ENCODE measurements around the gene TXNRD3.

Gene TXNRD3

DNA sequence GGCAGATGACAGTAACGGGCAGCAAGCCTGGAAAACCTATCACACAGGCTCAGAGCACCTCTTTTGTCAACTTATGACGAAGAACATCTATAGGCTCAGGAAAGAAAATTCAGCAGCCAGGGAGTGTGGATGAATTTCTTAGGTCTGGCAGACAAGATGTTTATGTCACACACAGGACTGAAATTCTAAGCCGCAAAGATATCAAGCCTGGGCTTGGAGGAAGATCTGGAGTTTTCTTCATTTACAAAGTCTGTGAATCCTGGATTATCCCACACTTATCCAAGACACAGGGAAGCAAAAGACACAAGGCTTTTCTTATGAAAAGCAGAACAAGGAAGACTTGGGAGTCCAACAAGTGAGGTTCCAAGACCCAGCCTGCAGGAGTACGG is 25.7 kb upstream of the TXNRD3 start:
- Histone ChIP-seq H3K4me3 (ENCODE audit: low read length) (no peak overlapping the region), H3K9ac (ENCODE audit: low read length) (no peak overlapping the region), H3K36me3 (replicated peaks; ENCODE audit: insufficient read depth, low read length) (no peaks in the 10 kb centered on the region), H3K79me2 (ENCODE audit: low read length) (no peaks in the 10 kb centered on the region), H3F3A (ENCODE audit: insufficient read depth, low read length) (no peaks in the 10 kb centered on the region), H2AFZ (ENCODE audit: low read length) (no peak overlapping the region), H3K4me1 (ENCODE audit: low read length) (no peaks in the 10 kb centered on the region), H3K27me3 (replicated peaks; ENCODE audit: insufficient read depth, low read length) (no peaks in the 10 kb centered on the region), H4K20me1 (ENCODE audit: insufficient read depth, low read length) (no peaks in the 10 kb centered on the region), H3K9me2 (replicated peaks; ENCODE audit: insufficient read depth, low read length) (no peaks in the 10 kb centered on the region), H3K27ac (ENCODE audit: low read length) (no peak overlapping the region), H3K9me3 (replicated peaks; ENCODE audit: insufficient read depth, low read length) (no peaks in the 10 kb centered on the region), H3K4me2 (ENCODE audit: low read depth, low read length) (no peak overlapping the region)
- no peak for TF ChIP-seq EZH2 (optimal IDR thresholded peaks at IDR 0.05; ENCODE audit: low read depth, low read length)
- TF ChIP-seq, protein P1, sequence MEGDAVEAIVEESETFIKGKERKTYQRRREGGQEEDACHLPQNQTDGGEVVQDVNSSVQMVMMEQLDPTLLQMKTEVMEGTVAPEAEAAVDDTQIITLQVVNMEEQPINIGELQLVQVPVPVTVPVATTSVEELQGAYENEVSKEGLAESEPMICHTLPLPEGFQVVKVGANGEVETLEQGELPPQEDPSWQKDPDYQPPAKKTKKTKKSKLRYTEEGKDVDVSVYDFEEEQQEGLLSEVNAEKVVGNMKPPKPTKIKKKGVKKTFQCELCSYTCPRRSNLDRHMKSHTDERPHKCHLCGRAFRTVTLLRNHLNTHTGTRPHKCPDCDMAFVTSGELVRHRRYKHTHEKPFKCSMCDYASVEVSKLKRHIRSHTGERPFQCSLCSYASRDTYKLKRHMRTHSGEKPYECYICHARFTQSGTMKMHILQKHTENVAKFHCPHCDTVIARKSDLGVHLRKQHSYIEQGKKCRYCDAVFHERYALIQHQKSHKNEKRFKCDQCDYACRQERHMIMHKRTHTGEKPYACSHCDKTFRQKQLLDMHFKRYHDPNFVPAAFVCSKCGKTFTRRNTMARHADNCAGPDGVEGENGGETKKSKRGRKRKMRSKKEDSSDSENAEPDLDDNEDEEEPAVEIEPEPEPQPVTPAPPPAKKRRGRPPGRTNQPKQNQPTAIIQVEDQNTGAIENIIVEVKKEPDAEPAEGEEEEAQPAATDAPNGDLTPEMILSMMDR (IDR thresholded peaks at IDR 0.05; ENCODE audit: low read length): no peak
- TF ChIP-seq EZH2phosphoT487 (IDR thresholded peaks at IDR 0.05; ENCODE audit: low read length): no peak
- no peak for DNase-seq

DNA sequence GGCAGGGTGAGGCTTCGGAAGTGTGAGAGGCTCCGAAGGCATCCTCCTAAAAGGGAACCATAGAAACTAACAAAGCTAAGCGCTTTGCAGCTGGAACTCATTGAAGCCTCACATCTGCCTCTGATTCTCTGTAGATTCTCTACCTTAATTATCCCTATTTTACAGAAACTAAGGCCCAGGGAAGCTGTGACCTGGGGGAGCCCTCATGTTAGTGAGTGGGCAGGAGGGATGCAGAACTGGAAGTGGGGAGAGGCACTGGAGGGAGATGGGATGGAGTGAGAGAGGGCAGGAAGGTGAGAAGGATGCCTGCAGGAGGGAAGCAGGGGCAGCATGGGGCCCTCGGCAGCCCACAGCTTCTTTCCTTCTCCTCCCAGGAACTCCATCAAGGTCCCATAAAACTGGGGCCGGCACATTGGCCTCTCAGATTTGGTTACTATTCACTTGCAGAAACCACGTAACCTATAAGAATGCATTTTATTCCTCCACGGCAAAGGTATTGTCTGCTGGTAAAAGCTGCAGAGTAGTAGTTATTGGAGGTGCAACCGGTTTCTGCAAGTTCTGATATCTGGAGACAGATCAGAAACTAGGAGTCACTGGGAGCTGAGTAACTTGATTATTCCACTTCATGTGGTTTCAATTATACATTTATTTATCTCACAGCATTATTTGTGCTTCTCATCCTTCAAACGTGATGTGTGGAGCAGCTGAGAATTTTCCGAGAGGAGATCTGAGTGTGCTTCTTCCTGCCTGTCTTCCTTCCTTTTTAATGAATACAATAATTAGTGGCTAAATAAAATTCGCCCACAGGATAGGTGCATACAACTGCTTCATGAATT is 25.1 kb upstream of the TXNRD3 start:
- no peaks in the 10 kb centered on the region for H3K36me3 ChIP-seq (replicated peaks; ENCODE audit: insufficient read depth, low read length)
- no peak overlapping the region for H3K4me3 ChIP-seq (ENCODE audit: low read length)
- no peaks in the 10 kb centered on the region for H3K9me3 ChIP-seq (replicated peaks; ENCODE audit: insufficient read depth, low read length)
- no peaks in the 10 kb centered on the region for H3K9me2 ChIP-seq (replicated peaks; ENCODE audit: insufficient read depth, low read length)
- H2AFZ ChIP-seq (ENCODE audit: low read length): no peak overlapping the region
- H3K27me3 ChIP-seq (replicated peaks; ENCODE audit: insufficient read depth, low read length): no peaks in the 10 kb centered on the region
- no peak overlapping the region for H3K27ac ChIP-seq (ENCODE audit: low read length)
- no peaks in the 10 kb centered on the region for H3F3A ChIP-seq (ENCODE audit: insufficient read depth, low read length)
- no peak for DNase-seq
- H3K4me2 ChIP-seq (ENCODE audit: low read depth, low read length): 0 out of 2 replicates have a peak overlapping the region, but pooled peaks have one; percentile 87
- no peak for TF ChIP-seq EZH2 (optimal IDR thresholded peaks at IDR 0.05; ENCODE audit: low read depth, low read length)
- TF ChIP-seq, protein P1 (IDR thresholded peaks at IDR 0.05; ENCODE audit: low read length): no peak
- TF ChIP-seq EZH2phosphoT487 (IDR thresholded peaks at IDR 0.05; ENCODE audit: low read length): no peak
- no peaks in the 10 kb centered on the region for H3K79me2 ChIP-seq (ENCODE audit: low read length)
- H4K20me1 ChIP-seq (ENCODE audit: insufficient read depth, low read length): no peaks in the 10 kb centered on the region
- H3K4me1 ChIP-seq (ENCODE audit: low read length): no peaks in the 10 kb centered on the region
- H3K9ac ChIP-seq (ENCODE audit: low read length): no peak overlapping the region

DNA sequence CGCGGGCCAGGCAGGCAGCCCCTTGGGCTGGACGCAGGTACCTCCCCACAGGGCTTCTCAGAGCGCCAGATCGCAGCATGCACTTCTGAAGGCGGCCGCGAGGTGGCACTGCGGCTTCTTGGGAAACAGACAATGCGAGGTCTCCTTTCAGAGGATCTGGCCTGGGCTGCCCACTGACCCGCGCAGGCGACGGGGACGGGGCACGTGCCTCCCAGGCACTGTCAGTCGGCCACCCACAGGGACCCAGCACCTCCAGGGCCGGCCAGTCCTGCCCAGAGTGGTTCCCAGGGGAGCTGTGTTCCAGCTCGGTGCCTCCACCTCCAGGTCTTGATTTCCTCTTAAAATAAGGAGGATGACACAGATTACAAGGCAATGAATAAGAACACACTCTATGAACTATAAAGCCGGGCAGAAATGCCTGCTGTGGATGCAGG is 24.4 kb upstream of the TXNRD3 start:
- Histone ChIP-seq H3K27me3 (replicated peaks; ENCODE audit: insufficient read depth, low read length) (no peaks in the 10 kb centered on the region), H4K20me1 (ENCODE audit: insufficient read depth, low read length) (no peaks in the 10 kb centered on the region), H3K9me2 (replicated peaks; ENCODE audit: insufficient read depth, low read length) (no peaks in the 10 kb centered on the region), H3F3A (ENCODE audit: insufficient read depth, low read length) (no peaks in the 10 kb centered on the region), H3K79me2 (ENCODE audit: low read length) (no peaks in the 10 kb centered on the region), H3K36me3 (replicated peaks; ENCODE audit: insufficient read depth, low read length) (no peaks in the 10 kb centered on the region), H3K4me1 (ENCODE audit: low read length) (no peaks in the 10 kb centered on the region), H3K27ac (ENCODE audit: low read length) (no peak overlapping the region; the same call in 1 of the 2 replicates), H3K9ac (ENCODE audit: low read length) (peak overlapping the region; percentile 24; the same call in 1 of the 2 replicates), H3K4me3 (ENCODE audit: low read length) (peak overlapping the region; percentile 53), H3K4me2 (ENCODE audit: low read depth, low read length) (peak overlapping the region; percentile 87), H2AFZ (ENCODE audit: low read length) (peak overlapping the region; percentile 87), H3K9me3 (replicated peaks; ENCODE audit: insufficient read depth, low read length) (no peaks in the 10 kb centered on the region)
- peak; percentile 77 for DNase-seq
- no peak for TF ChIP-seq EZH2 (optimal IDR thresholded peaks at IDR 0.05; ENCODE audit: low read depth, low read length)
- TF ChIP-seq EZH2phosphoT487 (IDR thresholded peaks at IDR 0.05; ENCODE audit: low read length): no peak
- TF ChIP-seq, protein P1 (IDR thresholded peaks at IDR 0.05; ENCODE audit: low read length): peak; percentile 90
